Fibroblast of skin of back (primary cell): ENCODE data around the gene NACC2.

Experiments
- DNase-seq: peaks from one replicate; pipeline ENCODE4 v3.0.0-alpha.2; 2013

The NACC2 gene

DNA sequence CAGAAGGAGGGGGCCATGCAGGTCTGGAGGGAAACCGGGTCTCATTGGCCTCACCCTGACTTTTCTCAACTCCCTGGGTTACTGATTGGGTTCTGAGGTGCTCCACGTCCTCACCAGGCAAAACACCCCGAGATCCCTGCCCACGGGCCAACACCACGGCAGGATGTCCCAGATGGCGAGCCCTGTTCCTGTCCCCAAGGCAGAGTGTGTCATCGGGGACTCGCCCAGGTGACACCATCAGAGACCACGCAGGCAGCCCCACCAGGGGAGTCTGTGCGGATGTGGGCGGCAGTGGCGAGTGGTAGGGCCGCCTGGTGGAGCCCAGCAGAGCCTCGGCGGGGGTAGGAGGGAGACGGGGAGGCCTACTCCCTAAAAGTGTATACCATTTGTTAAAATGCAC lies 74.9 kb downstream of the NACC2 start:
- no peak for DNase-seq

DNA sequence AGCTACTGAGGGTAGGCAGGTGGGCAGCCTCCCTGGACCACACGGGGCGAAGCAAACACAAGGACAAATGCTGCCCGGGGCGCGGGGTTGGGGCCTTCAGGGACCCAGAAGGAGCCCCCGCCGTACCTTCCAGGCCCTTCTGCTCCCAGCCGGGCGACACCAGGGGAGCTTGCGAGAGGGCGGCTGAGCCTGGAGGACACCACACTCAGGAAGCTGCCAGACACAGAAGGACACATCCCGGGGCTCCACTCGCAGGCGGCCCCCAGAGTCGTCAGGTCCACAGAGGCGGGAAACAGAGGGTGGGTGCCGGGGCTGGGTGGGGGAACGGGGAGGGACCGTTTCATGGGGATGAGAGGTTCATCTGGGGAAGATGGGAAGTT lies 75.4 kb downstream of the NACC2 start:
- DNase-seq, result no peak

DNA sequence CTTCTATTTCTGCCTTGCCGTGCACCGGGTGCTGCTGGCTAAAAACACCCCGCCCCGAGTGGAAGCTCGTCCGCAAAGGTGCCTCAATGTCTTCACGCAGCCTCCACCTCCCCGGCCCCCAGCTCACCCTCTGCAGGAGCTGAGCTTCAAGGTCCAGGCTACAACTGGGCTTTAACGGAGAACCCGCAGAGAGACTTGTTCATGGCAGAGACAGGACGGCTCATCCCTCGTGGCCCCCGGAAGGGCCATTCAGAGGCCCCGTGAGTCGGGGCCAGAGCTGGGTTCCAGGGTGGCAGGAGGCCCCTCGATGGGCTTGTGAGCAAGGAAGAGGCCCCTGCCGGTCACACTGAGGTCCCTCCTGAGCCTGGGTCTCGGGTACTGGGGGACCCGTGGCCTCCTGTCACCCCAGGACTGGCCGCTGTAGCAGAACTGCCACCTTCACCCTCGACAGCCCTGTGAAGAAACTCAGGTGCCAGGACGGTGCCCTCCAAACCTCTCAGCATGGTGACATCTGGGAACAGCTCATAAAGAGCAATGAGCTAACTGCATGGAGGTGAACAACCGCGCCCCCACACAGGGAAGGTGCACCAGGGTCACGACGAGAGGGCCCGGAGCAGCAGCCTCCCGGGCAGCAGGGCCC lies 75.9 kb downstream of the NACC2 start:
- no peak for DNase-seq

DNA sequence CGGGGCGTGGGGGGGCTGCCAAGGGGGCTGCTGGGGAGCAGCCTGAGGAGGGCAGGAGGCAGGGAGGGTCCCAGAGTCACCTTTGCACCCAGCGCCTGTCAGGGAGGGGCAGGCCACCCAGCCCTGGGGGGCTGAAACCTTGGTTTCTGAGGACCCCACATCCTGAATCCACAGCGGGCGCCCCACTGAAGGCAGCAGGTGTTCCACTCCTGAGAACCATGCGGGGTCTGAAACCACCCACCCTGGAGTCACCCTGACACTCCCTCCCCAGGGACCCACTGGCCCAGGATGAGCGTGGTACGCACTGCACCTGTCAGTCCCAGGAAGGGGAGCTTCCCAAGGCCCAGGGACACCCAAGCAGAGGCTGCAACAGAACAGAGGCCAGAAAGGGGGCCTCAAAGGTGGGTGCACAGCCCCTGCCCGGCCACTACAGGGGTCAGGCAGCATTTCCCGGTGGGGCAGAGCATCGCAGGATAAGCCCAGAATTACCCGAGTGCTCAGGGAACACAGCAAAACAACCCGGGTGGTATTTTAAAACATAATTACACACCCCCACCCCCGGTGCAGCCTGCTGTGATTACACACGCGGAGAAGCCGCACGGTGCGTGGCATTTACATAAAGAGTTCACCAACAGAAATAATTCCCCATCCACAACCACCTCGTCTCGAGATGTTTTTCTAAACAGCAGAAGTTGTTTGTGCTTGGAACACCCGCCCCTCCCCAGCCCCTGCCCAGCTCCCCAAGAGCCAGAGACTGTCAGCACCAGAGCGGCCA lies 76.6 kb downstream of the NACC2 start:
- DNase-seq, result no peak

DNA sequence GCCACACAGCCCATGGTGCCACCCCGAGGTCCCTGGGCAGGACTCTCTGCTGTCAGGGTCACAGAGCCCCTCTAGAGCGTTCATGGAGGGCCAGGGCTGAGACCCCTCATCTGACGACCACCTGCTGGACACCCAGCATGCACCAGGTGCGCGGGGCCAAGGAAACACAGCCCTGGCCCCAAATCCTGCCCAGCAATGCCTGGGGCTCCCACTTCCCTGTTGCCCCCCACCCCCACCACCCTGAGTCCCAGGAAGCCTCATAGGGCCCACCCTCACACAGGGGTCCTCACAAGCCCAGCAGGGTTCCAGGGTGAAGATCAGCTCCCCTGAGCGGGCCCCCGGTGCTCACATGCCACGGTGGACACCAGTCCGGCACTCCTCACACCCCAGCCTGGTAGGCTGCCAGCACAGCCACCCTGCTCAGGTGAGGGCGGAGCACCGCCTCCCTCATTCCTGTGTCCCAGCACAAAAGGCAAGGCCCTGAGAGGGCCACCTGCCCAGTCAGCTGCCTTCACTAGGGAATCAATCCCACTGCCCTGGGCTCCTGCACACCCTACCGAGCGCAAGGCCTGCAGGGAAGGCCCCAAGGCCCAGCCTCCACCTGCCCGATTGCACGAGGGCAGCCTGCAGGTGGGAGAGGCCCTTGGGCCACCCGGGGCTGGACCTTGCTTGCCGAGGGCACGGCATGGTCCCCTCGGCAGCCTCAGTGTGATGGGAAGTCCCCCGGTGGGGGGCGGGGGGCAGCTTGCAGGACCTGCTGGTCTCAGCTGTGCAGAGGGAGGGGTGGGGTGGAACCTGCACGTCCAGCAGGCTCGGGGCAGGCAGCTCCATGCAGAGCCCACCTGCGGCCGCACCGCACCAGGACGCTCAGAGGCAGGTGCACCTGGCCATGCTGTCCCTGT lies 77.5 kb downstream of the NACC2 start:
- DNase-seq, result no peak

DNA sequence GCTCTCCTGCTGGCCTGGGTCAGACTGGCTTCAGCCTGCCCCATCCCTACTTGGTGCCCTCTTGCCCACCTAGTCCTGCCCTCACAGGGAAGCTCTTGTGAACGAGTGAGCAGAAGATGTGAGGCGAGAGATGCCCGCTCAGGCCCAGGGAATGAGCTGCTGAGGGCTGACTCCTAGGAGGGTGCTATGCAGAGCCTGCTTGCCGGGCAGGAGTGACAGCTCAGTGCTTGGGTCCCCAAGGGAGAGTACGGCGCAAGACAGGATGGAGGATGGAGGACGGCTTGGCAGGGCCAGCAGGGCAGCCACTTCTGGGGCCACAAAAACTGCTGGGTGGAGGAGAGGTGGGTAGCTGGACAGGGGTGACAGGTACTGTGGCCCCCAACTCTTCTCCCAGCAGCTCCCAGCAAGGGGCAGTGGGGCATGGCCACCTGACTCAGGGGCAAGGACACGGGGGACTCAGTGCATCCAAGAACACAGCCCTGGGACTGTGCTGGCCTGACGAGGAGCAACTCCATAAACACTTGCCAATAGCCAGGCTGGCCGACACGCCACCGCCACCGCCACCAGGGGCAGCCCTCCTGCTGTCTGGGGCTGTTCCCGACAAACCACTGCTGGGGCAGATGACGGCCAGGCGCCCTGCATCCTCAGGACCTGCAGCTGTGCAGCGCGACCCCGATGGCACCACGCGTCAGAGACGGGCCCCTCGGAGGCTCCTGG lies 78.4 kb downstream of the NACC2 start:
- no peak for DNase-seq

DNA sequence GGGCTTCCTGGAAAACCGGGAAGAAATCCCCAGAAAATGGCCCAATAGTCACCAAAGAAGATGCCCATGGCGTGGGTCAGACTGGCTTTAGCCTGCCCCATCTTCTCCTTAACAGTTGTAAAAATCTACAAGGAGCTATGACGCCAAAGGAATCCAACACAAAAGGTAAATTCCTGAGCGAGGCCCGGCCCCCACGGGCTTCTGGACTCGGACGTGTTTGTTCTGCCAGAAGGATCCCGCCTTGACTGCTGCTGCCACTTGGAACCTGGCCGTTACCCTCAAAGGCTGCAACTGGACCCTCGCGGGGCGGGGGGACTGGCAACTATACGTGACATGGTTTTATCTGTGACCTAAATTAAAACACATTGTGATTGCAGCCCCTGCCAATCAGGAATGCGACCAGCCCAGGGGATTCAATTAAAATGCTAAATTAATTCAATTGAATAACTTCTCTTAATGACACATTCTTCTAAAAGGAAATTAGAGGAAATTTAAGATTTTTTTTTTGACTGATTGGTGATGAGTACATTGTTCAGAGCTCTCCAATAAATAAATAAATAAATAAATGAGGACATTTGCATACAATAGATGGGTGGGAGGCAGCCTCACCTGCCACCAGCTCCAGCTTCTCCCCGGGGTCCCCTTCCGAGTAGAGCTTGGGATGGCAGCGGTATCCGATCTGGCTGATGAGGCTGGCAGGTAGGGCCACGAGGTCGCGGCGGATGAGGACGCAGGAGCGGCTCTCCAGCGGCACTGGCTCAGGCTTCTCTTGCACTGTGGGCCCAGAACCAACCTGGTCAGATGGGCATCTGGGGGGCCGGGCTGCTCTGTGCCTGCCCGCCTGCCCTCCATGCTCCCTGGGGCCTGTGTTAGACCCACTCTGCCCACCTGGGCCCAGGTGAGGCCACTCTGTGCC lies 79.2 kb downstream of the NACC2 start:
- no peak for DNase-seq

DNA sequence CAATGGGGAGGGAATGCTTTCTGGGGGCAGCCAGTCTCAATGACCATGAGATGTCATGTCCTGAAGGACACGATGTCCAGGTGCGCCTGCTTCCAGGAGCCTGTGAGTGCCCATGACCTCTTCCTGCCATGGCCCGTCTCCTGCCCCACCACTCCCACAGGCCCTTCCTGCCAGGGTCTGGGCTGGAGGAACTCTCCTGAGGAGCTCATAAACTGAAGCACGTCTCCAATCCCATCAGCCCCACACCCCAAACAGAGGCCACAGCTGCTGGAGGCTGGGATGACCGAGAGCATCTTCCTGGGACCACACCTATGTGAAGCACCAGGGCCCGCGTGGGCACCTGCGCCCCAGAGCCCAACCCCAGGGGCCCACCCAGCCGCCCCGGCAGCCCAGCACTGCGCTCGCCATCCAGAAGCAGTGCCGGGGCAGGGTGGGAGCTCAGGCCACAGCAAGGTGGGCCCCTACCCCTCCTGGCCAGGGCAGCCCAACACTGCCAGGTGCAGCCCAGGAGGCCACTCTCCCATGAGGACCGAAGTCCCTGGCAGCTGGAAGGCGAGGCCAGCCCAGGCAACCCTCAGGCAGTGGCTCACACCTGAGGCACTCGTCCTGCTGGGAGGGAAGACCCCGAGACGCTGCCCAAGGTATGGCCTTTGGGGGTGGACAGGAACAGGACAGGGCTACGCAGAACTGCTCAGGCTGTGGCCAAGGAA lies 80.0 kb downstream of the NACC2 start:
- DNase-seq, result no peak

DNA sequence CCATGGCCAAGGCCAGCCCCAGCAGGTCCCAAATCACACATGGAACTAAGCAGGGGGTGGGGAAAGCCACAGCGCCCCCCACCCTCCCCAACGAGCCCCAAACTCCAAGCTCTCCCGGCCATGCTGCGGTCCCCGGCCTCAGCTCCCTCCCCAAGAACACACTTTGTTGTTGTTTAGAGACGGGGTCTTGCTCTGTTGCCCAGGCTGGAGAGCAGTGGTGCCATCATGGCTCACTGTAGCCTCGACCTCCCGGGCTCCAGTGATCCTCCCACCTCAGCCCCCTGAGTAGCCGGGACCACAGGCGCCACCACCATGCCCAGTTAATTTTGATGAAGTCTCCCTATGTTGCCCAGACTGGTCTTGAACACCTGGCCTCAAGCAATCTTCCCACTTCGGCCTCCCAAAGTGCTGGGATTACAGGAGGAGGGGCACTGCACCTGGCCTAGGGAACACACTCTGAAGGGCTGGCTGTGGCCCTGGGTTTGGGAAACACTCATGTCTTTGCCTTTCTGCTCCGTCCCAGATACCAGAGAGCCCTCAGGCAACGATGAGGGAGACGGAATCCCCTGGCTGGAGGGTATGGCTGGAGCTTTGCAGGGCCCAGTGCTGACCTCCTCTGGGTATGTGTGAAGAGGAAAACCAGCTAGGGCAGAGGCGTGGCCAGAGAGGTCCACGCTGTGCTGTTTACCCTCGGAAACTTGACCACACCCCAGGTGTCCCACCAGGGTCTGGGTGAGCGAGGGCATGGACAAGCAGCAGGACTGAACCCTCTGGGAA lies 80.8 kb downstream of the NACC2 start:
- no peak for DNase-seq

DNA sequence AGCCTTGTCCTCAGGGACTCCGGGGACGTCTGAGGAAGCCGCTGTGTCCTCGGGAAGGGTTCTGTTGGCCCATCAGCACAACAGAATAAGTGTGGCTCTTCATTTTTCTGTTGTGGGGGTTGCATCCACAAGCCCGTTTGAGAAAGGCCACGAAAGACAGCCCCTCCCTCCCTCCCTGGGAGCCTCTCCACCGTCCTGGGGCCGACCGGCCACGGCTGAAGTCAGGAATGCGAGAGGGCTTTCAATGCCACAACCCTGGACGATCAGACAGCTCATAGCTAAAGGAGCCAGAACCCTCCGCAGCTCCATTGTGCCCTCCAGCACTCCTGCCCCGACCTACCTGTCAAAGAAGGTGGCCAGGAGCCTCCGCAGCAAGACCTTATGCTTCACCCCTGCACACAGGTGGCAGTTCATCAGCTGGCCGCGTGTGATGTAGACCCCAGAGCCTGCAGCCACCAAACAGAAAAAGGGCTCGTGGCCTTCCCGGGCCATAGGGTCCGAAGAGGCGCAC lies 81.5 kb downstream of the NACC2 start:
- no peak for DNase-seq

DNA sequence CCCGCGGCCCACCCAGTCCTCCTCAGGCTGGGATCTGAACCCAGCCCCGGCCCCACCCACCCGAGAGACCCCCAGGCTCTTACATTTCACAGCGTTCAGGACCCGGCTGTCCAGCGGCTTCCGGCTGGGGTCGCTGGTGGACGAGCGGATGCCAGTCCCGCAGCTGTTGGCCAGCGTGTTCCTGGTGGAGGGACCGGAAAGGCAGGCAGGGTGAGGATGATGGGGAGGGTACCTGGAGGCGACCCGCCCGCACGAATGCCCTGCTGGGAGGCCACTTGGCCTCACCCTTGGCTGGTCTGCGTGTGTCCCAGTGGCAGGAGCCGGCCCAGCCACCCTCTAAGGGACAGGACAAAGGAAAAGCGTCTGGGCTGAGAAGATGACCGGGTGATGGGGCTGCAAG lies 82.0 kb downstream of the NACC2 start:
- no peak for DNase-seq

DNA sequence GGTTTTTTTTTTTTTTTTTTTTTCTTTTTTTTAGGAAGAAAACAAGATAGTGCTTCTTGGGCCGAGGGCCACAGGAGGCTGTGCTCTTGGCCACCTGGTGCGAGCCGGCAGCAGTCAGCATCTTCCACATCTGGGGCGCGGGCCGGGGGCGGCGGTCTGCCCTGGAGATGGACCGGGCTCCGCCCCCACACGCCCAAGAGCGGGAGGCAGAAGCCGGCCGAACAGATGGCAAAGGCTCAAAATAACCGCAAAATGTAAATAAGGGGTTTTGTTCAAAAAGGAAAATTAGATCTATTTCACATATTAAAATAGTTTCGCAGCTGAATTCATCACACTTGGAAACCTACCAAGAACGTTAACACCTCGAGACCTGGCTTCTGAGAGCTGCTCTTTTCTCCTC lies 82.4 kb downstream of the NACC2 start:
- DNase-seq, result no peak

DNA sequence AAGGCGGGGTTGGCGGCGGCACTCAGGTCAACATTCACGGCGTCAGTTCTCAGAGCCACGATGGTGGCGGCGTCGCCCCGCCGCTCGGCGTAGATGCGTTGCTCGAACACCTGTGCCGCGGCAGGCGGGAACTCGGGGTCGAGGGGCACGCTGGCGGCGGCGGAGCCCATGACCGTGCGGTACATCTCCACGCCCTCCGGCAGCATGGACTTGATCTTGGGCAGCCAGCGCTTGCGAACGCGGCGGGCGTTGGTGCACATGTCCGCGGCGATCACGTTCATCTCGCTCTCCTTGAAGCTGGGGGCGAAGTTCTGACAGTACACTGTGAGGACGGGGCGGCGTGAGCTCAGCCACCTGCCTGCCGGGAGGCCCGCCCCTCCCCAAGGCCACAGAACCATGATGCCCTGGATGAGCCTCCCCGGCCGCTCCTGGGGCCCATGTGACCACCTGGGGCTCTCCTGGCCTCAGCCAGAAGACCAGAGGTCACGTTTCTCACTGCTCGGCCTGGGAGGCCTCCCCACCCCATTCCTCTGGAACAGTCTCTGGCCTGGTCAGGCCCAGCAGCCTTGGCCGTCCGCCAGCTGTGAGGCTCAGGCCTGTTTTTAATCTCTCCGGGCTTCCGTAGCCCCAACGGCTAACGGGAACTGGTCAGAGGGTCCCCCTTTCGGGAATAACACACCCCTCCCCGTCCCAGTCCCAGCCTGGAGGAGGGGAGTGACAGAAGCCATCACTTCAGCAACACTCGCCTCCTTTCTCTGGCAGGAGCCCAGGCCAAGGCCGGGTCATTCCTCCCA lies 83.2 kb downstream of the NACC2 start:
- peak; percentile 33 for DNase-seq

DNA sequence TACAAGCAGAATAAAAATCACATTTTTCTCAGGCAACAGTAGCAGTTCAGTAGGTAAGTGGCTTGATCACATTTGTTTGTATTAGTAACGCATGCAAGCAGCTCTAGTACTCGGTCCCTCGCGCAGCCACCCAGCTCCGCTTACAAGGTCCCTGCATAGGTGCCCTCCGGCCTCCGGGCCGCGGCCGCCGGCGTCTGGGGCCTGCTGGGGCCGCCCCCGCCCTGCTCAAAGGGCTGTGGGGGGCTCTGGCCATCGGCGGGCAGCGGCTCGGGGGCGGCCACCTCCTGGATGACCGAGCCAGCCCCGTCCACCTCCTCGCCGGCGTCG lies 83.8 kb downstream of the NACC2 start:
- no peak for DNase-seq

DNA sequence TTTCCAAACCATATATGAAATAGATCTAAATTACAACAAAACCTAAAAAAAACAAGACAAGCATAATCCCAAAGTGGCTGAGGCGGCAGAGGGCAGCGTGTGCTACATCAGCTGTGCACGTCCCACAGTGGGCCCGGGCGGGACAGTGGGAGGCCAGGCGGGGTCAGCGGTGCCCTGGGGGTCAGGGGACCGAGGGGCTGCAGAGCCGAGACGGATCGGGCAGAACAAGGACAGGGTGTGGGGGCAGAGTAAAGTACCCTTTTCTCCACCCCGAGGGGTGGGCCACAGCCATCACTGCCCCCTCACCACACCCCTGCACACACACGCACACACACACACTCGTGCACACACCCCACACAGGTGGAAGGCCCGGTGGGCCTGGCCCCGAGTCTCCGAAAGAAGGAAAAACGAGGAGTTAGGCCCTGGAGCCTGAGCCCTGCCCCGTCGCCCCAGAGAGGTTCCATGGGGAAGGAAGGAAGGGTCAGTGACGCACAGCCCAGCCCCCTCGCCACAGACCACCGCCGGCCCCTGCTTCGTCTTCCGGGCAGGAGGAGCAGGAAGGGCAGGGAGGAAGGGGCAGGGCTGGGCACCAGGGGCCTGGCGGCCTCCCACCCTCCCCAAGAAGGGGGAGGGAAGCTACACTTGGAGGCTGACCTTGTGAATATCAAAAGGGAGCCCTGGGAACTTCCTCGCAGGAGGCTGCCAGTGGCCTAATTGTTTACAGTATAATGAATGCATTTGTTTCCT lies 84.3 kb downstream of the NACC2 start:
- no peak for DNase-seq

DNA sequence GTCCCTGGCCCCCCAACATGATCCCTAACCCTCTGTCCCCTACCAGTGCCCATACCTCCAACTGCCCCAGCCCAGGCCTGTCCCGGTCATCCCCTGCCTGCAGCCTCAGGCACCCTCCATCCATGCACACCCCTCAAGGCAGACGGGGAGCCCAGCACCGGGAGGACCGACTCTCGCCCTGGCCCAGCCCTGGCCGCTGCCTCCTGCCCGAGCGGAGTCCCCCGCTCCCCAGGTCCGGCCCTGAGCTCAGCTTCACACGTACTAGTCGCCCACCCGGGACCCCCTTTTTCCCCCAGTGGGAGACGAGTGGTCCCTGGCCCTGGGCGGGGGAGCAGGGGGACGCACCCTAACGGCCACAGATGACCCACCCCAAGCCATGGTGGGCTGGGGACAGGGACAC lies 84.9 kb downstream of the NACC2 start:
- DNase-seq, result no peak

DNA sequence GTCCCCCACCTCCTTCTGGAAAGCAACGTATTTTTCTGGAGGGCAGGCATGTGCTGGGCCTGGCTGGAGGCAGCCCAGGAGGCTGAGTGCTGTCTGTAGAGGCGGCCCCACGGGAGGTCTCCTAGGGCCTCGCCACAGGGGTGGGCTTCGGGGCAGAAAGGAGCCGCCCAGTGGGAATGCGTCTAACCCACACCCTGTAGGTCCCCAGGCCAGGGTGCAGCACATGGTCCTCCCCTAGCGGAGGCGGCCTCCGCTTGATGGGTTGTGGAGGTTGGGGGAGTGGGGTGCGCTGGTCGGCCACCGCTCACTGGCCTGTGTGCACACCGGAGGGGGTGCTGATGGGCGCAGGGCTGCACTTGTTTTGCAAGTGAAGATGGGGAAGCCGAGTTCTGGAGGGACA lies 85.6 kb downstream of the NACC2 start:
- DNase-seq, result no peak

DNA sequence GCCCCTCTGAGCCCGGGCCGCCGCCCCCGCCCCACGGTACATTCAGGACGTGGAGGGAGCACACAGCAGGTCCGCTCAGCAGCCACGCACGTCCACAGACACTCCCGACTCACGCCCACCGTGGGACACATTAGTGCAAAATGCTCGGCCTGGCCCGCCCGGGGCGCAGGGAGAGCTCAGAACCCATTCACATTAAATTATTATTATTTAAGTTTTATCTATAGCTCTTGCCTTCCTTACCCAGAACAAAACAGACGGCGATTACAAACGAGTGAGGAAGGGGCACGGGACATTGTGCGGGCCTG lies 86.4 kb downstream of the NACC2 start:
- DNase-seq, result no peak
